ENCODE measurements around the gene GPBP1. TPM values are rescaled to one million over a fixed set of nuclear protein-coding genes. Genes with fewer than 3 reads are reported as not detected.

GPBP1 gene
- total RNA-seq, 1 experiment from 2014 or later = 100 TPM

DNA sequence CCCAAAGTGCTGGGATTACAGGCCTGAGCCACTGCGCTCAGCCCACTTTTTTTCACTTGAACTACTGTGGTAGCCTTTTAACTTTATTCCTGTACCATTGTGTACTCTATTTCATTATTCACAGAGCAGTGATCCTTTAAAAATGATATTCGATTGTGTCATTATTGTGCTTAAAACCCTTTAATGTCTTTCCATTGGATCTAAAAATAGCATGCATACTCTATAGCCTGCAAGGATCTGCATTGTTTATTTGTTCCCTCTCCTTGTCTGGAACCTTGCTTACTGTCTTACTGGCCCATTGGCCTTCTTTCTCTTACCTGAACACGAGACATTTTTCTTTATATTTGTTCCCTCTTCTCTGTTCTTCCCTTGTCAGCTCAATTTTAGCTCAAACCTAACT, 15.7 kb downstream of the GPBP1 start (continued):
- TF ChIP-seq, protein P1, sequence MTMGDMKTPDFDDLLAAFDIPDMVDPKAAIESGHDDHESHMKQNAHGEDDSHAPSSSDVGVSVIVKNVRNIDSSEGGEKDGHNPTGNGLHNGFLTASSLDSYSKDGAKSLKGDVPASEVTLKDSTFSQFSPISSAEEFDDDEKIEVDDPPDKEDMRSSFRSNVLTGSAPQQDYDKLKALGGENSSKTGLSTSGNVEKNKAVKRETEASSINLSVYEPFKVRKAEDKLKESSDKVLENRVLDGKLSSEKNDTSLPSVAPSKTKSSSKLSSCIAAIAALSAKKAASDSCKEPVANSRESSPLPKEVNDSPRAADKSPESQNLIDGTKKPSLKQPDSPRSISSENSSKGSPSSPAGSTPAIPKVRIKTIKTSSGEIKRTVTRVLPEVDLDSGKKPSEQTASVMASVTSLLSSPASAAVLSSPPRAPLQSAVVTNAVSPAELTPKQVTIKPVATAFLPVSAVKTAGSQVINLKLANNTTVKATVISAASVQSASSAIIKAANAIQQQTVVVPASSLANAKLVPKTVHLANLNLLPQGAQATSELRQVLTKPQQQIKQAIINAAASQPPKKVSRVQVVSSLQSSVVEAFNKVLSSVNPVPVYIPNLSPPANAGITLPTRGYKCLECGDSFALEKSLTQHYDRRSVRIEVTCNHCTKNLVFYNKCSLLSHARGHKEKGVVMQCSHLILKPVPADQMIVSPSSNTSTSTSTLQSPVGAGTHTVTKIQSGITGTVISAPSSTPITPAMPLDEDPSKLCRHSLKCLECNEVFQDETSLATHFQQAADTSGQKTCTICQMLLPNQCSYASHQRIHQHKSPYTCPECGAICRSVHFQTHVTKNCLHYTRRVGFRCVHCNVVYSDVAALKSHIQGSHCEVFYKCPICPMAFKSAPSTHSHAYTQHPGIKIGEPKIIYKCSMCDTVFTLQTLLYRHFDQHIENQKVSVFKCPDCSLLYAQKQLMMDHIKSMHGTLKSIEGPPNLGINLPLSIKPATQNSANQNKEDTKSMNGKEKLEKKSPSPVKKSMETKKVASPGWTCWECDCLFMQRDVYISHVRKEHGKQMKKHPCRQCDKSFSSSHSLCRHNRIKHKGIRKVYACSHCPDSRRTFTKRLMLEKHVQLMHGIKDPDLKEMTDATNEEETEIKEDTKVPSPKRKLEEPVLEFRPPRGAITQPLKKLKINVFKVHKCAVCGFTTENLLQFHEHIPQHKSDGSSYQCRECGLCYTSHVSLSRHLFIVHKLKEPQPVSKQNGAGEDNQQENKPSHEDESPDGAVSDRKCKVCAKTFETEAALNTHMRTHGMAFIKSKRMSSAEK (CRISPR knock-in tag; IDR thresholded peaks at IDR 0.05; ENCODE audit: borderline replicate concordance) = no peak
- no peak for TF ChIP-seq FOXP1 (CRISPR knock-in tag; IDR thresholded peaks at IDR 0.05; ENCODE audit: borderline replicate concordance)
- TF ChIP-seq, protein P2, sequence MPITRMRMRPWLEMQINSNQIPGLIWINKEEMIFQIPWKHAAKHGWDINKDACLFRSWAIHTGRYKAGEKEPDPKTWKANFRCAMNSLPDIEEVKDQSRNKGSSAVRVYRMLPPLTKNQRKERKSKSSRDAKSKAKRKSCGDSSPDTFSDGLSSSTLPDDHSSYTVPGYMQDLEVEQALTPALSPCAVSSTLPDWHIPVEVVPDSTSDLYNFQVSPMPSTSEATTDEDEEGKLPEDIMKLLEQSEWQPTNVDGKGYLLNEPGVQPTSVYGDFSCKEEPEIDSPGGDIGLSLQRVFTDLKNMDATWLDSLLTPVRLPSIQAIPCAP (CRISPR knock-in tag; IDR thresholded peaks at IDR 0.05) = no peak
- TF ChIP-seq, protein P3, sequence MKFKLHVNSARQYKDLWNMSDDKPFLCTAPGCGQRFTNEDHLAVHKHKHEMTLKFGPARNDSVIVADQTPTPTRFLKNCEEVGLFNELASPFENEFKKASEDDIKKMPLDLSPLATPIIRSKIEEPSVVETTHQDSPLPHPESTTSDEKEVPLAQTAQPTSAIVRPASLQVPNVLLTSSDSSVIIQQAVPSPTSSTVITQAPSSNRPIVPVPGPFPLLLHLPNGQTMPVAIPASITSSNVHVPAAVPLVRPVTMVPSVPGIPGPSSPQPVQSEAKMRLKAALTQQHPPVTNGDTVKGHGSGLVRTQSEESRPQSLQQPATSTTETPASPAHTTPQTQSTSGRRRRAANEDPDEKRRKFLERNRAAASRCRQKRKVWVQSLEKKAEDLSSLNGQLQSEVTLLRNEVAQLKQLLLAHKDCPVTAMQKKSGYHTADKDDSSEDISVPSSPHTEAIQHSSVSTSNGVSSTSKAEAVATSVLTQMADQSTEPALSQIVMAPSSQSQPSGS (CRISPR knock-in tag; IDR thresholded peaks at IDR 0.05; ENCODE audit: borderline replicate concordance, low read depth) = no peak
- no peak for TF ChIP-seq TEAD1 (CRISPR knock-in tag; IDR thresholded peaks at IDR 0.05)
- TF ChIP-seq NR3C1 (CRISPR knock-in tag; conservative IDR thresholded peaks at IDR 0.05; ENCODE audit: low read depth) = no peak
- TF ChIP-seq, protein P4, sequence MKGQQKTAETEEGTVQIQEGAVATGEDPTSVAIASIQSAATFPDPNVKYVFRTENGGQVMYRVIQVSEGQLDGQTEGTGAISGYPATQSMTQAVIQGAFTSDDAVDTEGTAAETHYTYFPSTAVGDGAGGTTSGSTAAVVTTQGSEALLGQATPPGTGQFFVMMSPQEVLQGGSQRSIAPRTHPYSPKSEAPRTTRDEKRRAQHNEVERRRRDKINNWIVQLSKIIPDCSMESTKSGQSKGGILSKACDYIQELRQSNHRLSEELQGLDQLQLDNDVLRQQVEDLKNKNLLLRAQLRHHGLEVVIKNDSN (CRISPR knock-in tag; IDR thresholded peaks at IDR 0.05) = no peak
- no peak for TF ChIP-seq ZNF138 (CRISPR knock-in tag; conservative IDR thresholded peaks at IDR 0.05)
- no peak for TF ChIP-seq FOXP4 (CRISPR knock-in tag; IDR thresholded peaks at IDR 0.05)

DNA sequence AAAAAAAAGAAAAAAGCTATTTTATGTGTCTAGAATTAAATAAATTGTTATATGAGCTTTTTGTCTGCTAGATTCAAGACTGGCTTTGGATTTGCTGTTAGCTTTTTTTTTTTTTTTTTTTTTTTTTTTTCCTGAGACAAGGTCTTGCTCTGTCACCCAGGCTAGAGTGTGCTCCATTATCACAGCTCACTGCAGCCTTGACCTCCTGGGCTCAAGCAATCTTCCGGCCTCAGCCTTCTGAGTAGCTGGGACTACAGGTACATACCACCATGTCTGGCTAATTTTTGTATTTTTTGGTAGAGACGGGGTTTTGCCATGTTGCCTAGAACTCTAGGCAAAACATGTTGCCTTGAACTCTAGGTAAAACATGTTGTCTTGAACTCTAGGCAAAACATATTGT, 16.7 kb downstream of the GPBP1 start:
- peaks cover 51% of the 10 kb centered on the region for H3K4me1 Mint-ChIP-seq
- no peak overlapping the region for H3K4me3 Mint-ChIP-seq
- no peak overlapping the region for H3K27ac Mint-ChIP-seq
- ChIA-PET CTCF (interaction anchor here (0.6 to 1.0 kb wide), 4 partner anchors 11 to 95 kb away, joined by 3 to 4 read pairs (median 3); no protein-coding TSS in a partner anchor), POLR2A (interaction anchor here (0.6 to 1.8 kb wide), 3 partner anchors 16 to 230 kb away, joined by 4 to 9 read pairs (median 7); partner anchors contain the start of gene GPBP1)
- no peaks in the 10 kb centered on the region for H3K9me3 Mint-ChIP-seq
- no peak for ATAC-seq
- peaks cover 15% of the 10 kb centered on the region for H3K36me3 Mint-ChIP-seq
- DNase-seq (ENCODE audit: low spot score) = no peak
- no peaks in the 10 kb centered on the region for H3K27me3 Mint-ChIP-seq (ENCODE audit: low read depth)
- TF ChIP-seq ZNF423 (CRISPR knock-in tag; IDR thresholded peaks at IDR 0.05) = no peak
- TF ChIP-seq, protein P5, sequence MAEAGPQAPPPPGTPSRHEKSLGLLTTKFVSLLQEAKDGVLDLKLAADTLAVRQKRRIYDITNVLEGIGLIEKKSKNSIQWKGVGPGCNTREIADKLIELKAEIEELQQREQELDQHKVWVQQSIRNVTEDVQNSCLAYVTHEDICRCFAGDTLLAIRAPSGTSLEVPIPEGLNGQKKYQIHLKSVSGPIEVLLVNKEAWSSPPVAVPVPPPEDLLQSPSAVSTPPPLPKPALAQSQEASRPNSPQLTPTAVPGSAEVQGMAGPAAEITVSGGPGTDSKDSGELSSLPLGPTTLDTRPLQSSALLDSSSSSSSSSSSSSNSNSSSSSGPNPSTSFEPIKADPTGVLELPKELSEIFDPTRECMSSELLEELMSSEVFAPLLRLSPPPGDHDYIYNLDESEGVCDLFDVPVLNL (CRISPR knock-in tag; IDR thresholded peaks at IDR 0.05; ENCODE audit: borderline replicate concordance, low read depth) = no peak
- no peak for TF ChIP-seq ZSCAN18 (CRISPR knock-in tag; IDR thresholded peaks at IDR 0.05)
- TF ChIP-seq GABPB1 (CRISPR knock-in tag; IDR thresholded peaks at IDR 0.05) = no peak
- TF ChIP-seq, protein P6, sequence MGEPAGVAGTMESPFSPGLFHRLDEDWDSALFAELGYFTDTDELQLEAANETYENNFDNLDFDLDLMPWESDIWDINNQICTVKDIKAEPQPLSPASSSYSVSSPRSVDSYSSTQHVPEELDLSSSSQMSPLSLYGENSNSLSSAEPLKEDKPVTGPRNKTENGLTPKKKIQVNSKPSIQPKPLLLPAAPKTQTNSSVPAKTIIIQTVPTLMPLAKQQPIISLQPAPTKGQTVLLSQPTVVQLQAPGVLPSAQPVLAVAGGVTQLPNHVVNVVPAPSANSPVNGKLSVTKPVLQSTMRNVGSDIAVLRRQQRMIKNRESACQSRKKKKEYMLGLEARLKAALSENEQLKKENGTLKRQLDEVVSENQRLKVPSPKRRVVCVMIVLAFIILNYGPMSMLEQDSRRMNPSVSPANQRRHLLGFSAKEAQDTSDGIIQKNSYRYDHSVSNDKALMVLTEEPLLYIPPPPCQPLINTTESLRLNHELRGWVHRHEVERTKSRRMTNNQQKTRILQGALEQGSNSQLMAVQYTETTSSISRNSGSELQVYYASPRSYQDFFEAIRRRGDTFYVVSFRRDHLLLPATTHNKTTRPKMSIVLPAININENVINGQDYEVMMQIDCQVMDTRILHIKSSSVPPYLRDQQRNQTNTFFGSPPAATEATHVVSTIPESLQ (CRISPR knock-in tag; IDR thresholded peaks at IDR 0.05) = no peak
- no peak for TF ChIP-seq TEAD4 (CRISPR knock-in tag; IDR thresholded peaks at IDR 0.05)
- TF ChIP-seq, protein P2 (CRISPR knock-in tag; IDR thresholded peaks at IDR 0.05) = no peak
- TF ChIP-seq, protein P7, sequence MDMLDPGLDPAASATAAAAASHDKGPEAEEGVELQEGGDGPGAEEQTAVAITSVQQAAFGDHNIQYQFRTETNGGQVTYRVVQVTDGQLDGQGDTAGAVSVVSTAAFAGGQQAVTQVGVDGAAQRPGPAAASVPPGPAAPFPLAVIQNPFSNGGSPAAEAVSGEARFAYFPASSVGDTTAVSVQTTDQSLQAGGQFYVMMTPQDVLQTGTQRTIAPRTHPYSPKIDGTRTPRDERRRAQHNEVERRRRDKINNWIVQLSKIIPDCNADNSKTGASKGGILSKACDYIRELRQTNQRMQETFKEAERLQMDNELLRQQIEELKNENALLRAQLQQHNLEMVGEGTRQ (CRISPR knock-in tag; IDR thresholded peaks at IDR 0.05) = no peak
- TF ChIP-seq TEAD1 (CRISPR knock-in tag; IDR thresholded peaks at IDR 0.05) = no peak
- TF ChIP-seq, protein P3 (CRISPR knock-in tag; IDR thresholded peaks at IDR 0.05; ENCODE audit: borderline replicate concordance, low read depth) = no peak
- TF ChIP-seq ZNF671 (CRISPR knock-in tag; IDR thresholded peaks at IDR 0.05) = no peak
